Measurements from ENCODE around the gene MORC1.

- TF ChIP-seq RFX5 (IDR thresholded peaks at IDR 0.05) (no peak), EP300 (IDR thresholded peaks at IDR 0.05) (no peak), POLR2A (IDR thresholded peaks at IDR 0.05; ENCODE audit: low read length) (no peak), CTCF (IDR thresholded peaks at IDR 0.05) (no peak), BHLHE40 (IDR thresholded peaks at IDR 0.05; ENCODE audit: low read depth, low read length) (no peak)
These were observed 43.7 kb upstream of the MORC1 start for GRCh38 chr3:109161487-109162123.

Measured in A549 (cell line).